A673 (cell line): Measurements from ENCODE around the gene MAG. TPM values are rescaled to one million over a fixed set of nuclear protein-coding genes. Genes with fewer than 3 reads are reported as not detected.

Experiments used
- BruUV-seq: library from RNA; stranded (reverse); fragments of 400-500 nt; replicated peaks from 2 replicates; lab custom pipeline; 2021; lab: Mats Ljungman, UMichigan
- CTCF ChIA-PET: fragments of 300-600 bp; sonication (Branson Sonifier 250); formaldehyde crosslinking; loops from one replicate; lab custom pipeline; 2022; ENCODE audit warnings: antibody characterized with exemption; lab: Charles Lee
- POLR2A ChIA-PET: fragments of 300-600 bp; sonication (Branson Sonifier 250); formaldehyde crosslinking; loops from one replicate; lab custom pipeline; 2022; ENCODE audit warnings: antibody characterized with exemption; ENCODE audit not compliant: low non-redundant PET; lab: Charles Lee
- DNase-seq: peaks from one replicate; pipeline ENCODE4 v3.0.0-alpha.2; 2015; ENCODE audit warnings: low spot score
- H3K27ac ChIP-seq: fragments of 200-600 bp; sonication (generic); 2 replicates; pipeline ENCODE4 v1.5.1; 2016; ENCODE audit warnings: mixed run types, low read depth, mild to moderate bottlenecking, mixed read lengths, antibody characterized with exemption, low read length; ENCODE audit not compliant: poor library complexity, severe bottlenecking
- H3K27me3 ChIP-seq: fragments of 200-600 bp; sonication (generic); replicated peaks from 2 replicates; pipeline ENCODE4 v1.6.1; 2017; ENCODE audit warnings: mixed run types, low read depth, mild to moderate bottlenecking, mixed read lengths, antibody characterized with exemption, low read length; ENCODE audit not compliant: insufficient read depth, poor library complexity
- H3K36me3 ChIP-seq: fragments of 200-600 bp; sonication (generic); 2 replicates; pipeline ENCODE4 v1.6.1; 2016; ENCODE audit warnings: mixed run types, mild to moderate bottlenecking, mixed read lengths, antibody characterized with exemption, low read length; ENCODE audit not compliant: insufficient read depth, poor library complexity, severe bottlenecking
- H3K4me1 ChIP-seq: fragments of 200-600 bp; sonication (generic); 2 replicates; pipeline ENCODE4 v1.6.1; 2017; ENCODE audit warnings: mixed run types, mild to moderate bottlenecking, mixed read lengths, antibody characterized with exemption, low read length; ENCODE audit not compliant: insufficient read depth, poor library complexity, severe bottlenecking
- H3K4me3 ChIP-seq: fragments of 200-600 bp; sonication (generic); 2 replicates; pipeline ENCODE4 v1.5.1; 2016; ENCODE audit warnings: low read depth, mixed run types, mild to moderate bottlenecking, mixed read lengths, low read length; ENCODE audit not compliant: poor library complexity, severe bottlenecking
- H3K9me3 ChIP-seq: fragments of 200-600 bp; sonication (generic); 2 replicates; pipeline ENCODE4 v1.6.1; 2016; ENCODE audit warnings: mixed run types, low read depth, mild to moderate bottlenecking, mixed read lengths, antibody characterized with exemption, low read length; ENCODE audit not compliant: poor library complexity, severe bottlenecking
- CTCF ChIP-seq: fragments of 300-800, 200-600 bp; sonication (generic); conservative IDR thresholded peaks from 2 replicates; pipeline ENCODE4 v1.5.1; 2017; ENCODE audit warnings: low read depth, mild to moderate bottlenecking, antibody characterized with exemption, low read length, moderate library complexity, mixed read lengths
- EZH2 ChIP-seq: fragments of 200-600 bp; sonication (generic); IDR thresholded peaks from 2 replicates; pipeline ENCODE4 v1.6.1; 2017; ENCODE audit warnings: borderline replicate concordance, low read depth, mild to moderate bottlenecking, mixed read lengths, antibody characterized with exemption, low read length; ENCODE audit not compliant: poor library complexity, severe bottlenecking
- intact Hi-C: fragments of 100-400 bp; cut with micrococcal nuclease; formaldehyde crosslinking; loops from one replicate; pipeline ENCODE4 v1.10.0; 2022; ENCODE audit not compliant: unreplicated experiment
- total RNA-seq: library from RNA; stranded (reverse); gene quantifications from 2 replicates; pipeline ENCODE4 v1.2.3, GENCODE V29; 2021

MAG gene
- total RNA-seq, 1 experiment from 2014 or later: not detected

- Histone ChIP-seq H3K36me3 (no peaks in the 10 kb centered on the region), H3K4me3 (no peak overlapping the region), H3K9me3 (no peaks in the 10 kb centered on the region), H3K4me1 (no peaks in the 10 kb centered on the region), H3K27me3 (peaks cover 60% of the 10 kb centered on the region), H3K27ac (no peak overlapping the region)
- no TSS peak for BruUV-seq
- intact Hi-C loops: loop anchor here (10.0 kb wide), 1 partner anchor 95 kb away; the partner anchor contains the start of gene FXYD5
- DNase-seq: no peak
- ChIA-PET POLR2A (no interaction called here), CTCF (interaction anchor here (0.5 kb wide), 1 partner anchor 109 kb away, joined by 3 read pairs; no protein-coding TSS in a partner anchor)
- TF ChIP-seq EZH2: no peak
- TF ChIP-seq CTCF: no peak
These were observed 41.9 kb upstream of the MAG start for GRCh38 chr19:35249848-35250711.

GRCh38 chr19:35251456-35251855 is 40.5 kb upstream of the MAG start:
- POLR2A ChIA-PET: no interaction called here
- intact Hi-C loops: no loop called here
- no peak for DNase-seq
- no peaks in the 10 kb centered on the region for H3K9me3 ChIP-seq
- BruUV-seq: no TSS peak
- CTCF ChIA-PET: no interaction called here
- no peak overlapping the region for H3K27ac ChIP-seq
- TF ChIP-seq EZH2 (no peak), CTCF (no peak)
- H3K4me1 ChIP-seq: no peaks in the 10 kb centered on the region
- no peaks in the 10 kb centered on the region for H3K36me3 ChIP-seq
- H3K27me3 ChIP-seq: peaks cover 48% of the 10 kb centered on the region
- no peak overlapping the region for H3K4me3 ChIP-seq

- intact Hi-C loops: no loop called here
- ChIA-PET CTCF (no interaction called here), POLR2A (no interaction called here)
- Histone ChIP-seq H3K36me3 (no peaks in the 10 kb centered on the region), H3K4me3 (no peak overlapping the region), H3K9me3 (no peaks in the 10 kb centered on the region), H3K27ac (no peak overlapping the region), H3K4me1 (no peaks in the 10 kb centered on the region), H3K27me3 (peaks cover 26% of the 10 kb centered on the region)
- DNase-seq: peak; percentile 68
- no peak for TF ChIP-seq EZH2
- no peak for TF ChIP-seq CTCF
- BruUV-seq: no TSS peak
These were observed 38.4 kb upstream of the MAG start for GRCh38 chr19:35253316-35254286.
